Limb (tissue), 2 donors: ENCODE data around the gene KRTAP10-11.
A peak's percentile ranks its signal among the peaks of the same experiment; 100 is the strongest.
"Not testable (repeated sequence)": the region's sequence is repeated elsewhere in the genome, so short reads cannot be mapped to it uniquely, and the experiment has no call there.

Experiments used
- DNase-seq, 2 donors: peaks; one replicate each; pipeline ENCODE4 v3.0.0-alpha.2; 2016; ENCODE audit errors: extremely low spot score in 2 of 2

The KRTAP10-11 gene

DNA sequence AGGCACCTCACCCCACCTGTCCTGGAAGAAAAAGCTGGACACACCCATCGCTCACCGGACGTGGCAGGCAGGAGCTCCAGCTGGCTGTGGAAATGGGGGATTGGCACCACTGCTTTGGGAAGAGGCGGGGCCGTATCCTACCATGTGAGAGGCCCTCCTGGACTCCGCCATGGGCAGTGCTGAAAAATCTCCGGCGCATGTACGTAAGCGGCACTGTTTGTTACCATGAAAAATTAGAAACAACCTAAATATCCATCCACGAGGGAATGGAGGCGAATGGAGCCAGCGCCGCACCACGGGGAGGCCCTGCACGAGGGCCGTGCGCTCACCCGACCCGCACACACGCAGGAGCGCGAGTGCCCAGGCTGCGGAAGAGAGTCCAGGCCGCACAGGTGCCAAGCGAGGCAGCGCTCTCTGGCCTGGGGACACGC lies 31.2 kb upstream of the KRTAP10-11 start:
- no peak for DNase-seq

DNA sequence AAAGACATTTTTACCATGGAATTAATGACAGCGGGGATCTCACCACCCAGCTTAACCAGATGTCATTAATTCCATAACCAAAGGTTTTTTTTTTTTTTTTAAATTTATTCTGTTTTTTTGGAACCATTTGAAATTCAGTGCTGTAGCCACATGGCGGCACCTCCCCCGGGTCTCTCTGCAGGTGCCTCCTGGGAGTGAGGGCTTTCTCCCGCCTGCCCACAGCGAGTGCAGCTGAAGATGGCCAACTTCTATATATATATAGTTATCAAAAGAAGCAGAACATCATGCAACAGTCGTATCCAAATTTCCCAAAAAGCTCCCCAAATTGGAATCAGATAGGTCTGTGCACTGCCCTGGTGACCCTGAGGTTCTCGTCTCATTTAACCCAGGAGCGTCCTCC lies 30.7 kb upstream of the KRTAP10-11 start:
- no peak for DNase-seq

DNA sequence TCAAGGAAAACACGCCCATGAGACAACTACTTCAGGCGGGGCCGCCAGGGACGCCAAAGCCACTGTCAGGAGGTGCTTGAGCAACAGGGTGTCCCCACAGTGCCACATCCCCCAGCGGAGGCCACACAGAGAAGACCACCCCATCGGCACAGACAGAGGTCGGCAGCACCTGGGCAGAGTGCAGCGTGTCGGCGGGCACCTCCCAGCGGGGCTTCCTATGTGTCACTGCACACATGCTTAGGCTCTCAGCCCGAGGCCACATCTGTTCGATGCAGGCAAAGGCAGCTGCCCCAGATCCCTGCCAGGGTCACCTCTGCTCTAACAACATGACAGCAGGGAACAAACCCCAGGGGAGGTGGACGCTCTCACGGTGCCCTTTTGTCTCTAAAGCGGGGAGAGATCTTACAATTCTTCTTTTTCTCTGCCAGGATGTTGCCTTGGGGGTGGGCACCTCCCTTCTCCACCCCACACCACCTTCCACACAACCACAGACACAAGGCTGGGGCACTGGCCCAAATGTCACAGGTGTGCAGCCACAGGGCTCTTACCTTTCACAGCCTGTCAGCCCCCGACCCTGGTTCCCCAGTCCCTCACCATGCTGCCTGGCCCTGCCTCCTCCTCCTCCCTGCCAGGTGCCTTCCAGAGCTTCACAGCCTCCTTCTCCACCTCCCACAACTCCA lies 30.2 kb upstream of the KRTAP10-11 start:
- no peak for DNase-seq

DNA sequence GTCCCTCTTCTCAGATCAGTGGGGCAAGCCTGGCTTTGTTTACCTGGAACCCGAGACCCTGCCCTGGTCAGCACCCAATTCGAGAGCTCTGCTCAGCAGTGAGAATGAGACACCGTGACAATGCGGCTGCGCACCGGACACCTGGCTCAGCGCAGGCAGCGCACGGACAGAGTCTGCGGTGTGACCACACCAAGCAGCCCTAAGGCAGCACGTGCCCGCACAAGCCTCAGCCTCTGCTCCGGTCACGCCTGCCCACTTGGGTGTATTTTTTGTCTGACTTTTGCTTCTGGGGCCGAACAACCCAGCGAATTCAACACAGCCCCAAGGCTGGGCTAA lies 29.7 kb upstream of the KRTAP10-11 start:
- no peak for DNase-seq

DNA sequence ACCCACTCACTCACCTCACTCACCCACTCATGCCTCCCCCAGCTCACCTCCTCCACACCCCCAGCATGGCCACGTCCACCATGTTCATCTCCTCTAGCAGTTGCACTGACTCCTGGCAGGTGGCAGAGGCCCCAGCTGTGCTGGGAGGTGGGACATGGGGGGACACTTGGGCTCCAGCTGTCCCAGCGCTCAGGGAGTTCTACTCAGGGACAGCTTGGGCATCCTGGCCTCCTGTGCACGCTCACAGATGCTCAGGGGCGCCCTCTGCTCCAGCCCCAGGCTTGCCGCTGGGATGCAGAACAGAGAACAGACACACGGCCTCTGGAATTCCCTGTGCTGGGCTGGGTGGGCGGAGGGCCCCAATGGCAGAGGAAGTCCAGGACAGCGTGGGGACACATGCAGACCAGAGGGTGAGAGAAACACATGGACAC lies 29.1 kb upstream of the KRTAP10-11 start:
- DNase-seq = no peak

DNA sequence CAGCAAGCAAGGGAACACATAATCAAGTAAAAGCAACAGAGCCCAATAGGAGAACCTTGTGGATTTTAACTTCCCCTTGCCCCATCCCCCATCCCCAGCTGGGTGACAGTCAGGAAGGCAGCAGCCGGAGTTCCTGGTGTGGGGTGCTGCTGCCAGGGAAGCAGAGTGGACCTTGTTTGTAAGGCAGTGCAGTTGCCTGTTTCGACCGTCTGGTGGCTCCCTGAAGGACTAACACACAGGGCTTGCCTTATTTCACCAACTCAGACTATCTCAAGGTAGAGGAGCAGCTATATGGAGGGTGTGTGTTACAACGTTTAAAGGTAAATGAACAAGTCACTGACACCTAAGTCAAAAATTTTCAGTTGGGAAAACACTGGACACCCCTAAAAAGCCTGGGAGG lies 27.7 kb upstream of the KRTAP10-11 start:
- no peak for DNase-seq

DNA sequence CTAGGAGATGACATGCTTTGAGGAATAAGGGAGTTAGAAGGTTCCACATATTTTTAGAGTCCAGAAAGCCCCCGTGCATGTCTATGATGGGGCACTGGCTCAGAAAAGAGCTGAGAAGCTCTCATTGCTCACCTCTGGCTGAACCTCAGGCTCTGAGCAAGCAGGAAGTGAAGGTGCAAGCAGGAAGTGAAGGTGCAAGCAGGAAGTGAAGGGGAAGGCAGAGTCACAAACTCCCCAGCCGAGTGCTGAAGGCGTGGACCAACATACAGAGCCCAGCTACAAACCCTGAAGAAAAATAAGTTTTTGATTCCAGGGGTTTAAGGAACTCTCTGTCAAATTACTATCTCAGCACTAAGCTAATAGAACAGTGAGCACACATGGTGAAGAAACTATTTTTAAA lies 27.3 kb upstream of the KRTAP10-11 start:
- no peak for DNase-seq

DNA sequence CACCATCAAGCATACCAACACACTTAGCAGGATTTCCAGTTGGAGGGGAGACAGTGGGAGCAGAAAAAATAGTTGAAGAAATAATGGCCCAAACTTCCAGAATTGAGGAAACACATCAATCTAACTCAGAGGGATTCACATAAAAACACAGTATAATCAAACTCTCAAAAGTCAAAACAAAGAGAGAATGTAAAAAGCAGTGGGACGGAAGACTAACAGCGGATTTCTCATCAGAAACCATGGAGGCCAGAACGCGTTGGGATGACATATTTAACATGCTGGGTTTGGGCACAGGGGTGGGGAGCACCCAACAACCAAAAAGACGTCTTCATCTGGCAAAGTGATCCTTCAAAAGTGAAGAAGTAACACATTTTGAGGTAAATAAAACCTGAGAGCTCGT lies 26.3 kb upstream of the KRTAP10-11 start:
- DNase-seq = no peak

DNA sequence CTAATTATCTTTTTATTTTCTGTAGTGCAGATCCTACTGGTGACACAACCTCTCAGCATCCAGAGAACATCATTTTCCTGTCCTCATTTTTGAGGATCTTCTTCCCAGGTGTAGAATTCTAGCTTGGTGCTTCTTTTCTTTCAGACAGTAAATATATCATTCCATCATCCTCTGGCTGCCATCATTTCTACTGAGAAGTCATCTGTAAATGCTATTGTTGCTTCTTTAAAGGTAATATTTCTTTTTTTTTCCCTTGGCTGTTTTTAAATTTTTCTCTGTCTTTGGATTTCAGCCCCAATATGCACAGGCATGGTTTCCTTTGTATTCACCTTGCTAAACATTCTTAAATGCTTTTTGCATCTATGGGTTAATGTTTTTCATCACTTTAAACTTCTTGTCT lies 22.6 kb upstream of the KRTAP10-11 start:
- no peak for DNase-seq

DNA sequence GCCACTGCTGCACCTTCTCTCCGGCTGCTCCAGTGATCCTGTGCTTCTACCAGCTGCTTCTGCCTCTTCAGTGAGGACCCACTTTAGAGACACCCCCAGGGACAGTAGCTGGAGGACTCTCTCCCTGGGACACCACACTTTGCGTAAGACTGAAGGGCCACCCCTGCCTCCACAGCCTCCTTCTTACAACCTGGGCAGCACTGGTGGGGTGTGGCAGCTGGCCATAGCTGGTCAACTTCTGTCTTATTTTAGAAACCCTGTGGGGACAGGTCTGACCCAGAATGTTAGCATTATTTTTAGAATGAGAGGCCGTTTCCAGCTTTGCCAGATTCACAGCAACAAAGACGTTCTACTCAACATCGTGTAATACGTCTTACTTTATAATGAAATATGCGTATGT lies 20.5 kb upstream of the KRTAP10-11 start:
- no peak for DNase-seq

DNA sequence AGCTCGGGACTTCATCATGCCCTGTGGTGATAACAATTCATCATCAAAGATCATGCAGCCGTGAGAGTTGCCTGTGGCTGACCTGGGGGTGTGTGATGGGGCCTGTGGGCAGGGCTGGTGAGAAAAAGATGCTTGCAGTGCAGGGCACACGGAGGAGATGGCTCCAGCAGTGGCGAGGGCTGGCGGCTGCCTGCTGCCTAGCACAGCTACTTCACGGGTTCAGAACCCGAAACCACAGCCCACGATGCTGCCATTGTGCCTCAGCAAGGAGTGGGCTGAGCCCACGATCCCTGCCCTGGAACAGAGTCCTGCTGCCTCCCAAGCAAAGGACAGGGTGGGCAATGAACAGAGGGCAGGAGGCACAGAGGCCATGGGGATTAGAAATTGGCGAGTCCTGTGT lies 20.0 kb upstream of the KRTAP10-11 start:
- DNase-seq = no peak

DNA sequence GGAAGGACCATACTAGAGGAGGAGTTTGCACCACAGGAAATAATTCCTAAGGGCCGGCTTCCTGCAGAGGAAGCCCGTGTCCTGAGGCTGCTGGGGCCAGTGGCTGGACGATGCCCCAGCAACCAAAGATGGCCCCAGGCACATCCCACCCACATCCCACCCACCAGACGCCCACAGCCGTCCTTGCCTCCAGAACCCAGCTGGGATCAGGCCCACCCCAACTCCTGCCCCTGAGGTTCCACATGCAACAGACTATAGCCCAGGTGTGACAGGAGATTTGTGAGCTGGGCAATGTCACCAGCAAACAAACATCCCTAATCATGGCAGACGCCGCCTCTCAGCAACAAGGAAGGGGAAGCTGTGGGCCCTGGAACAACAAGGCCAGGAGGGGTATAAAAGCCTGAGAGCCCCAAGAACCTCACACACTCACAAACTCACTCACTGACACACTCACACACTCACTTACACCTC lies 19.5 kb upstream of the KRTAP10-11 start, which contains the start of gene KRTAP10-9:
TSS of gene KRTAP10-9 (plus strand) at position 421 of the 471 bp plus-strand sequence. CDS start 79 bp downstream, outside the sequence.
- no peak for DNase-seq

DNA sequence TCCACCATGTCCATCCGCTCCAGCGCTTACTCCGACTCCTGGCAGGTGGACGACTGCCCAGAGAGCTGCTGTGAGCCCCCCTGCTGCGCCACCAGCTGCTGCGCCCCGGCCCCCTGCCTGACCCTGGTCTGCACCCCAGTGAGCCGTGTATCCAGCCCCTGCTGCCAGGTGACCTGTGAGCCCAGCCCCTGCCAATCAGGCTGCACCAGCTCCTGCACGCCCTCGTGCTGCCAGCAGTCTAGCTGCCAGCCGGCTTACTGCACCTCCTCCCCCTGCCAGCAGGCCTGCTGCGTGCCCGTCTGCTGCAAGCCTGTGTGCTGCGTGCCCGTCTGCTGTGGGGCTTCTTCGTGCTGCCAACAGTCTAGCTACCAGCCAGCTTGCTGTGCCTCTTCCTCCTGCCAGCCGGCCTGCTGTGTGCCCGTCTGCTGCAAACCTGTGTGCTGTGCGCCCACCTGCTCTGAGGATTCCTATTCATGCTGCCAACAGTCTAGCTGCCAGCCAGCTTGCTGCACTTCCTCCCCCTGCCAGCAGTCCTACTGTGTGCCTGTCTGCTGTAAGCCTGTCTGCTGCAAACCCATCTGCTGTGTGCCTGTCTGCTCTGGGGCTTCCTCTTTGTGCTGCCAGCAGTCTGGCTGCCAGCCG lies 18.9 kb upstream of the KRTAP10-11 start:
- peak in 1 of 2 donors; percentile 19 for DNase-seq

DNA sequence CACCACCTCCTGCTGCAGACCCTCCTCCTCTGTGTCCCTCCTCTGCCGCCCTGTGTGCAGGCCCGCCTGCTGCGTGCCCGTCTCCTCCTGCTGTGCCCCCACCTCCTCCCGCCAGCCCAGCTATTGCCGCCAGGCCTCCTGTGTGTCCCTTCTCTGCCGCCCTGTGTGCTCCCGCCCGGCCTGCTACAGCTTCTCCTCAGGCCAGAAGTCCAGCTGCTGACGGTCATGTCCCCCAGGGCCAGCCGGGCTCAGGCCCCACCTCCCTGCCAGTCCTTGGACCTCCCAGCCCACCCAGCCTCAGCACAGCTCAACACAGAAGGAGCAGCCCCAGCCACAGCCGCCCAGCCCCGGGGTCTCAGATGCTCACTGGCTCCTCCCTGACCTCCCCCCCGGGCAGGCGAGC lies 18.4 kb upstream of the KRTAP10-11 start:
- DNase-seq = not testable (repeated sequence)

DNA sequence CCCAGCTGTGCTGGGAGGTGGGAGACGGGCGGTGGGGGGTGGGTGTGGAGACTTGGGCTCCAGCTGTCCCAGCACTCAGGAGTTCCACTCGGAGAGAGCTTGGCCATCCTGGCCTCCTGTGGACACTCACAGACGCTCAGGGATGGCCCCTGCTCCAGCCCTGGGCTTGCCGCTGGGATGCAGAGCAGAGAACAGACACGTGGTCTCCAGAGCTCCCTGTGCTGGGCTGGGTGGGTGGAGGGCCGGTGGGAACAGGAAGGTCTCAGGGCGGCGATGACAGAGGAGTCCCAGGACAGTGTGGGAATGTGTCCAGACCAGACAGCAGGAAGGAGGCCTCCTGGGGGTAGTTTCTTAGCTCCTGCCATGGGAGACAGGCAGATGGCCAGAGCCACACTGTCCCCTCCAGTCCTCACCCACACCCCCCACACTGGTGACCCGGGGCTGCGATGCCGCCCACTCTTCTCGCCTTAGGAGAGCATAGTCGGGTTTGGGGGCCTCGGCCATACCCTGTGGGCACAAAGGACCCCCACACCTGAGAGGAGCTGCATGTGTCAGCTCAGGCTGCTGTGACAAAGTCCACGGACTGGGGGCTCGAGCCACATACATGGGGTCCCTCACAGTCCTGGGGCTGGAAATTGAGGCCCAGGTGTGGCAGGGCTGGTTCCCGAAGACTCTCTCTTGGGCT lies 17.4 kb upstream of the KRTAP10-11 start:
- DNase-seq = no peak

DNA sequence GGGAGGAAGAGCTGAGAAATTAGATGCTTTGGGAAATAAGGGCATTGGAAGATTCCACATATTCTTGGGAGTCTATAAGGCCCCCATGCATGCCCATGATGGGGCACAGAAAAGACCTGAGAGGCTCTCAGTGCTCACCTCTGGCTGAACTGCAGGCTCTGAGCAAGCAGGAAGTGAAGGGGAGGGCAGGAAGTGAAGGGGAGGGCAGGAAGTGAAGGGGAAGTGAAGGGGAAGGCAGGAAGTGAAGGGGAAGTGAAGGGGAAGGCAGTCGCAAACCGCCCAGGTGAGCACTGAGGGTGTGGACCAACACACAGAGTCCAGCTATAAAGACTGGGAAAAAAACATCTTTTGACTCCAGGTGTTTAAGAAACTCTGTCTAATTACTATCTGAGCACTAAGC lies 15.8 kb upstream of the KRTAP10-11 start:
- no peak for DNase-seq

DNA sequence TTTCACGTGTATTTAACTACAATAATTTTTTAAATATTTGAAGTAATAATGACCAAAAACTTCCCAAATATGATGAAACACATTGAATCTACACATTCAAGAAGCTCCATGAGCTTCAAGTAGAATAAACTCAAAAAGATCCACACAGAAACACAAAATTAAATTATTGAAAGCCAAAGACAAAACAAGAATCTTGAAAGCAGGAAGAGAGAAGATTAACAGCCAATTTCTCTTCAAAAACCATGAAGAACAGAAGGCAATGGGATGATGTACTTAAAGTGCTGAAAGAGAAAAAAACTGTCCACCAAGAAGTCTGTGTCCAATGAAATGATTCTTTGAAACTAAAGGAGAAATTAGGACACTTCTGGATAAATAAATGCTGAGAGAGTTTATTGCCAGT lies 14.1 kb upstream of the KRTAP10-11 start:
- no peak for DNase-seq

DNA sequence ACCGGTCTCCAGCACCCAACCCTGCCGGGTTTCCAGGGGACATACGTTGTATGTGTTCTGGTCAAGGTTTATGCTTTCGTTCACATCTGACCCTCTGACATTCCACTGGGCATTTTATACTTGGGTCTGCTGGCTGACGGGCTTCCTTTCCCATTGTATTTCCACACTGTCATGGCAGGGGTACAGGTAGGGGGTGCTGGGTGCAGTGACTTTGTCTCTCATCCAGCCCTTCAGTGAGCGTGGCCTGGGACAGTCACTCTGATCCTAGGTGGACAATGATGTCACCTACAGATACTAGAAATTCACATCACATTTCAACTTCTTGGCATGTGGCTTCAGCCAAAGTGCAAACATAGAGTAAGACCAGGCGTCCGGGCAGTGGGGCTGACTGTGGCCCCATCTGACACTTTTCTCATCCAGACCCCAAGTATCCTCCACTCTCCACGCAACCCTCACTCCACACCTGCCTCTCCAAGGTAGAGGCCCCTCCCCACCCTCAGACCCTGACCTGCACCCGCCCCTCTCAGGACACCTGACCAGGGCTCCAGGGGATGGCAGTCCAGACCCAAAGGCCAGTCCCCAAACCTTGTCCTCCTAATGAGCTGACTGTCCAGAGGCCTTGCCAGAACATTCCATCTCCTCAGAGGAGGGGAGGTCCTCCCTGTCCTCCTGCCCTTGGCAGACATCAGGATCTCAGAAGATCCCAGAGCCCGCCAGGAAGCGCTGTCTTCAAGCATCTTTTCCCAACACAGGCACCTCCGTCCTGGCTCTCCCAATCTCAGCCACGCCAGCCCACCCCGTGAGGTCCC lies 9.8 kb upstream of the KRTAP10-11 start:
- no peak for DNase-seq

DNA sequence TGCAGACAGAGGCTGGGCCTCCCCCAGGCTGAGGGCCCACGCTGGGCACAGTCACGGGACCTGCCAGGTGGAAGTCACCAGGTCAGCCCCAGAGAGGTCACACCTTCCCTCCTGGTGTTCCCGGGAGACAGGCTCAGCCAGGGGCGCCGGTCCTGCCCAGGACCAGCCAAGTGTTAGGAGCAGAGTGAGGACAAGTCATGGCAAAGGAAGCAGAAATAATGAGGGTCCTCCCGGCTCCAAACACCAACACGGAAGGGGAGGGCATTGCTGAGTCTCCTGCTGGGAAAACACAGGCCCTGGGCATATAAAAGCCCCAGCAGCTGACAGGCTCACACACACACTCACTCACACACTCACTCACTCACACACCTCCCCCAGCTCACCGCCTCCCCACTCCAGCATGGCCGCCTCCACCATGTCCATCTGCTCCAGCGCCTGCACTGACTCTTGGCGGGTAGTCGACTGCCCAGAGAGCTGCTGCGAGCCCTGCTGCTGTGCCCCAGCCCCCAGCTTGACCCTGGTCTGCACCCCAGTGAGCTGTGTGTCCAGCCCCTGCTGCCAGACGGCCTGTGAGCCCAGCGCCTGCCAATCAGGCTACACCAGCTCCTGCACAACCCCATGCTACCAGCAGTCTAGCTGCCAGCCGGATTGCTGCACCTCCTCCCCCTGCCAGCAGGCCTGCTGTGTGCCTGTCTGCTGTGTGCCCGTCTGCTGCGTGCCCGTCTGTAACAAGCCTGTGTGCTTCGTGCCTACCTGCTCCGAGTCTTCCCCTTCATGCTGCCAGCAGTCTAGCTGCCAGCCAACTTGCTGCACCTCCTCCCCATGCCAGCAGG lies 9.0 kb upstream of the KRTAP10-11 start, which contains the start of gene KRTAP10-10:
TSS of gene KRTAP10-10 (plus strand) at position 339 of the 833 bp plus-strand sequence. CDS start at position 401, 62 bp downstream.
- DNase-seq = no peak

DNA sequence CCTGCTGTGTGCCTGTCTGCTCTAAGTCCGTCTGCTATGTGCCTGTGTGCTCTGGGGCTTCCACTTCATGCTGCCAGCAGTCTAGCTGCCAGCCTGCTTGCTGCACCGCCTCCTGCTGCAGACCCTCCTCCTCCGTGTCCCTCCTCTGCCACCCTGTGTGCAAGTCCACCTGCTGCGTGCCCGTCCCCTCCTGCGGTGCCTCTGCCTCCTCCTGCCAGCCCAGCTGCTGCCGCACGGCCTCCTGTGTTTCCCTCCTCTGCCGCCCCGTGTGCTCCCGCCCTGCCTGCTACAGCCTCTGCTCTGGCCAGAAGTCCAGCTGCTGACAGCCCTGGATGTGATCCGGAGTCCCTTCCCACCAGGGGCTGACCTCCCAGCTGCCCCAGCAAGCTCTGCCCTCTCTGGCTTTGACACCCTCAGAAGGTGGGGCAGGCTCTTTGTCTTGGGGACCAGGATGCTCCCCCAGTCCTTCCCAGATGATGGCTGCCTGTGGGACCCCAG lies 8.3 kb upstream of the KRTAP10-11 start:
- not testable (repeated sequence) for DNase-seq
